Stimulated activated CD4-positive, alpha-beta T cell treated with anti-CD3 and anti-CD28 coated beads, Interleukin-15, amount 100 ng/mL, for 48 hours (primary cell): Measurements from ENCODE around the gene ICE1.
"Not testable (repeated sequence)": the region's sequence is repeated elsewhere in the genome, so short reads cannot be mapped to it uniquely, and the experiment has no call there.

Experiments used
- DNase-seq, 2 donors: peaks; one replicate each; pipeline ENCODE4 v3.0.0-alpha.2; 2020; ENCODE audit warnings: low read depth in 2 of 2

The ICE1 gene

GRCh38 chr5:5404381-5404780 is 18.1 kb upstream of the ICE1 start:
- no peak for DNase-seq

- DNase-seq: no peak
Observed at GRCh38 chr5:5405441-5405840, 17.0 kb upstream of the ICE1 start.

GRCh38 chr5:5407924-5408323 is 14.6 kb upstream of the ICE1 start:
- DNase-seq: no peak

- DNase-seq: no peak
Observed at GRCh38 chr5:5409151-5409810, 13.2 kb upstream of the ICE1 start.

- not testable (repeated sequence) for DNase-seq
Observed at GRCh38 chr5:5413856-5414255, 8.6 kb upstream of the ICE1 start.

GRCh38 chr5:5414999-5415398 is 7.5 kb upstream of the ICE1 start:
- DNase-seq: no peak

- DNase-seq: no peak
Observed at GRCh38 chr5:5416733-5417132, 5.7 kb upstream of the ICE1 start.

GRCh38 chr5:5418006-5418405 is 4.5 kb upstream of the ICE1 start:
- DNase-seq: no peak

GRCh38 chr5:5418764-5419163 is 3.7 kb upstream of the ICE1 start:
- DNase-seq: no peak

GRCh38 chr5:5419291-5420210 is 2.9 kb upstream of the ICE1 start:
- DNase-seq: no peak

GRCh38 chr5:5420251-5420650 is 2.2 kb upstream of the ICE1 start:
- DNase-seq: no peak

- no peak for DNase-seq
Observed at GRCh38 chr5:5421149-5421960, 1.1 kb upstream of the ICE1 start.

GRCh38 chr5:5422819-5423515 is 490 bp downstream of the ICE1 start:
- DNase-seq: no peak

- DNase-seq: no peak
Observed at GRCh38 chr5:5423586-5423985, 1.1 kb downstream of the ICE1 start.

GRCh38 chr5:5424736-5425135 is 2.3 kb downstream of the ICE1 start:
- DNase-seq: peak in 1 of 2 donors; percentile 15

GRCh38 chr5:5430136-5430535 is 7.7 kb downstream of the ICE1 start:
- no peak for DNase-seq

GRCh38 chr5:5432020-5432707 is 9.7 kb downstream of the ICE1 start:
- DNase-seq: no peak

- no peak for DNase-seq
Observed at GRCh38 chr5:5436203-5436760, 13.8 kb downstream of the ICE1 start.

GRCh38 chr5:5437227-5438172 is 15.0 kb downstream of the ICE1 start:
- DNase-seq: no peak

GRCh38 chr5:5451863-5452262 is 29.4 kb downstream of the ICE1 start:
- no peak for DNase-seq
